ENCODE data around the gene CYREN.

CYREN gene

GRCh38 chr7:135189221-135189662, 18.7 kb upstream of the CYREN start:
- H2AFZ ChIP-seq (ENCODE audit: low read depth, low read length, severe bottlenecking), result no peak overlapping the region
- no peak overlapping the region for H3K4me3 ChIP-seq (ENCODE audit: insufficient read depth, low read length, poor library complexity, severe bottlenecking)
- no peaks in the 10 kb centered on the region for H3K27me3 ChIP-seq (ENCODE audit: low read length)
- no peak overlapping the region for H3K4me2 ChIP-seq (ENCODE audit: low read depth, low read length, poor library complexity, severe bottlenecking)
- H3K36me3 ChIP-seq (ENCODE audit: low read length), result no peaks in the 10 kb centered on the region
- TF ChIP-seq CTCF (IDR thresholded peaks at IDR 0.05; ENCODE audit: insufficient read depth, low read length, poor library complexity, severe bottlenecking) (no peak), EZH2phosphoT487 (conservative IDR thresholded peaks at IDR 0.05; ENCODE audit: low read length) (no peak)
- no peak overlapping the region for H3K9ac ChIP-seq (ENCODE audit: low read length)
- no peaks in the 10 kb centered on the region for H4K20me1 ChIP-seq (ENCODE audit: low read depth, low read length)
- no peaks in the 10 kb centered on the region for H3K9me3 ChIP-seq (ENCODE audit: insufficient read depth, low read length)
- H3K27ac ChIP-seq (ENCODE audit: low read depth, low read length), result no peak overlapping the region
- no peaks in the 10 kb centered on the region for H3F3A ChIP-seq (ENCODE audit: insufficient read depth)
- no peaks in the 10 kb centered on the region for H3K9me2 ChIP-seq (replicated peaks; ENCODE audit: insufficient read depth, low read length)
- H3K79me2 ChIP-seq (ENCODE audit: insufficient read depth, low read length), result no peaks in the 10 kb centered on the region

DNA sequence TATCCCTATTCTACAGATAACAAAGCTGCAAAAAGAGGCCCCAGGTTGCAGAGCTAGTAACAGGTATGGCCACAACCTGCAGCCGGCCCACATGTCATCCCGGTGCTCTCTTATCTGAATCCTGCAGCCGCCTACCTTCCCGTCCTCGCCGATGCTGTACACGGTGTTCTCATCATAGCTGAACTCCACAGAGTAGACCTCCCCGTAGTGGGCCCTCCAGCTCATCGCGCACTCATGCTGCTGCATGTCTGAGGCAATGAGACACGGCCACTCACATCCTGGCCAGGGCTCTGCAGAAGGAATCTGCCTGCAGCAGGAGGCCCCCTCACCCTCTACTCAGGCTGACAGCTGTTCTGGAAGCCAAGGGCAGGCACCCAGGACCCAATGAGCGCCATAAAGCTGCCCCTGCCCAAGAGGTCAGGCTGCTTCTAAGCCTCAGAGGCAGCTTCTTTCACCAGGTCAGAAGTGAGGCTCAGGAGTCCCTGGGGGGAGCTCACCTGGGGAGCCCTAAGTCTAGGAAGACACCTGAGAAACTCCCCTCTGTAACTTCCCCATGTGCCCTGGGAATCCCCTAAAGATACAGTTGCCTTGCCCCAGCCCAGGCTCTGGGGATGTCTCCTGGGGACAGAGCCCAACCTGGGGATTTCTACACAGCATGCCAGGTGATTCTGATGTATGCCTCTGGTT, 17.9 kb upstream of the CYREN start:
- H3K79me2 ChIP-seq (ENCODE audit: insufficient read depth, low read length), result no peaks in the 10 kb centered on the region
- H4K20me1 ChIP-seq (ENCODE audit: low read depth, low read length), result no peaks in the 10 kb centered on the region
- no peaks in the 10 kb centered on the region for H3F3A ChIP-seq (ENCODE audit: insufficient read depth)
- no peaks in the 10 kb centered on the region for H3K9me2 ChIP-seq (replicated peaks; ENCODE audit: insufficient read depth, low read length)
- TF ChIP-seq CTCF (IDR thresholded peaks at IDR 0.05; ENCODE audit: insufficient read depth, low read length, poor library complexity, severe bottlenecking), result no peak
- TF ChIP-seq EZH2phosphoT487 (conservative IDR thresholded peaks at IDR 0.05; ENCODE audit: low read length), result no peak
- H3K4me2 ChIP-seq (ENCODE audit: low read depth, low read length, poor library complexity, severe bottlenecking), result no peak overlapping the region
- no peaks in the 10 kb centered on the region for H3K36me3 ChIP-seq (ENCODE audit: low read length)
- no peaks in the 10 kb centered on the region for H3K9me3 ChIP-seq (ENCODE audit: insufficient read depth, low read length)
- no peaks in the 10 kb centered on the region for H3K27me3 ChIP-seq (ENCODE audit: low read length)
- no peak overlapping the region for H2AFZ ChIP-seq (ENCODE audit: low read depth, low read length, severe bottlenecking)
- no peak overlapping the region for H3K9ac ChIP-seq (ENCODE audit: low read length)
- no peak overlapping the region for H3K27ac ChIP-seq (ENCODE audit: low read depth, low read length)
- no peak overlapping the region for H3K4me3 ChIP-seq (ENCODE audit: insufficient read depth, low read length, poor library complexity, severe bottlenecking)

DNA sequence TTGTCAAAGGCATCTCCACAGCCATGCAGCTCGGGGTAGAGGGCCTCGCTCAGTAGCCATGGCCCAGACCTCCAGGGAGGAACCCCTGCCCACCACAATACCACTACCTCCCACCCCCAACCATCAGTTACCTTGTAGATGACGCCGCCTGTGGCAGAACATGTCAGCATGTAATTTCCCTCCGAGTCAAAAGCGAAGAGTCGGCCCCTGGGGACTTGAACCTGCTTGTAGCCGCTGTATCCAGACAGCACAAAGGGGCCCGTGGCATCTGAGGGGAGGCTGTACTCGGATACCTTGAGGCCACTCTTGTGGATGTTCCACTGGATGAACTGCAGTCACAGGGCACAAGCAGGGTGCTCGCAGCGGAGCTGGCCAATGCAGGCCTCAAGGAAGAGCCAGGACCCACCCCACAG, 16.3 kb upstream of the CYREN start:
- Histone ChIP-seq H3K4me3 (ENCODE audit: insufficient read depth, low read length, poor library complexity, severe bottlenecking) (no peak overlapping the region), H3K36me3 (ENCODE audit: low read length) (peaks cover under 1% of the 10 kb centered on the region; the same call in 1 of the 2 replicates), H3K9me3 (ENCODE audit: insufficient read depth, low read length) (peaks cover 15% of the 10 kb centered on the region; the same call in 1 of the 2 replicates)

More for the DNA sequence above, 16.3 kb upstream of the CYREN start:
- H3K4me2 ChIP-seq (ENCODE audit: low read depth, low read length, poor library complexity, severe bottlenecking), result no peak overlapping the region
- H3K27me3 ChIP-seq (ENCODE audit: low read length), result no peaks in the 10 kb centered on the region
- no peaks in the 10 kb centered on the region for H4K20me1 ChIP-seq (ENCODE audit: low read depth, low read length)
- H3K9ac ChIP-seq (ENCODE audit: low read length), result no peak overlapping the region
- H3F3A ChIP-seq (ENCODE audit: insufficient read depth), result no peaks in the 10 kb centered on the region
- TF ChIP-seq EZH2phosphoT487 (conservative IDR thresholded peaks at IDR 0.05; ENCODE audit: low read length) (no peak), CTCF (IDR thresholded peaks at IDR 0.05; ENCODE audit: insufficient read depth, low read length, poor library complexity, severe bottlenecking) (no peak)
- H3K27ac ChIP-seq (ENCODE audit: low read depth, low read length), result no peak overlapping the region
- H3K79me2 ChIP-seq (ENCODE audit: insufficient read depth, low read length), result no peaks in the 10 kb centered on the region
- no peak overlapping the region for H2AFZ ChIP-seq (ENCODE audit: low read depth, low read length, severe bottlenecking)
- no peaks in the 10 kb centered on the region for H3K9me2 ChIP-seq (replicated peaks; ENCODE audit: insufficient read depth, low read length)
